GM19395 (cell line): ENCODE data around the gene ALX4.

Source experiments
- ATAC-seq: cut with Tn5 transposase; IDR thresholded peaks from one replicate; pipeline ENCODE4 v1.9.1; 2021; ENCODE audit warnings: mild to moderate bottlenecking, moderate library complexity; ENCODE audit not compliant: unreplicated experiment

Gene ALX4

DNA sequence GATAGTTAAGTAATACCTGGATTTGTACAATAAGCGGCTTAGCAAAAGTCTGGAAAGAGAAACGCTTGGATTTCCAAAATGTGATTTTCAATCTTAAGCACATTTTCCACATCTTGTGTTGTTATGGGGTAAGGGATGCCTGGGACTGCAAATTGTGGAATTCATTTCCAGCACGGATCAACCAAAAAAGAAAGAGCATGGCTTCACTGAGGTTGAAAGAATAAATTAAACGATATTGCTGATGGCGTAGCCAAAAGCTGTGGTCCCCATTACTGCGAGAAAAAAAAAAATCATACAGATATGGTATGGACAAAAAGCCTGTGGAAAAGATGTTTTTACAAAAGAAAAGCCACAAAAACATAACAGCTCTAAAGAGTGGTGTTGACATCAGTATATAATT lies 26.0 kb upstream of the ALX4 start:
- no peak for ATAC-seq

- ATAC-seq = no peak
Measured at GRCh38 chr11:44335052-44335760, 25.3 kb upstream of the ALX4 start.

DNA sequence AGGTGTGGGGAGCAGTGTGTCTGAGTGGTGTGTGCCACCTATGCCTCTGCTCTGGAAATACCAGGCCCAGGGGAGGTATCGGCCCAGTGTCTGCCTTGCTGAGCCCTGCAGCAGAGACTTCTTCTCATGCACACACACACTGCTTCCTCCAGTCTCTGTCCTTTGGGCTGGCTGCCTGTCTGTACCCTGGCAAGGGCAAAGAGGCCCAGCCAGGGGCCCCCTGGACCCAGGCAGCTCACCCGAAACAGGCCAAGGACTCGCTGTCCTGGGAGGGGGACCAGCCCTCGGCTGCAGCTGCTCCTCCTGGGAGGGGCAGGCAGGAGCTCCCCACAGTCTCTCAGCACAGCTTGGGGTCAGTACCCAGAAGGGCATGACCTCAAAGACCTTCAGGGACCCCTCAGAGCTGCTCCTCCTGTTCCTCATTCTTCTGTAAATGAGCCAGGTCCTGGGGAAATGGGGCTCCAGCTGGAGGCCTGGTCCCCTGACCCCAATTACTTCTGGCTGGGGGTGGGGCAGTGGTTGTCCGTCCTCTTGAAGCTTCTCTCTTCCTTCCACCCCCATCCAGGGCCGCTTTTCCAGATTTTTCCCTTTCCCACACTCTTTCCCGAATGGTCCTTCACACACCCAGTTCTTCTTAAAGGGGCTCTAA lies 24.5 kb upstream of the ALX4 start:
- no peak for ATAC-seq

GRCh38 chr11:44333271-44334218 lies 23.6 kb upstream of the ALX4 start:
- no peak for ATAC-seq

DNA sequence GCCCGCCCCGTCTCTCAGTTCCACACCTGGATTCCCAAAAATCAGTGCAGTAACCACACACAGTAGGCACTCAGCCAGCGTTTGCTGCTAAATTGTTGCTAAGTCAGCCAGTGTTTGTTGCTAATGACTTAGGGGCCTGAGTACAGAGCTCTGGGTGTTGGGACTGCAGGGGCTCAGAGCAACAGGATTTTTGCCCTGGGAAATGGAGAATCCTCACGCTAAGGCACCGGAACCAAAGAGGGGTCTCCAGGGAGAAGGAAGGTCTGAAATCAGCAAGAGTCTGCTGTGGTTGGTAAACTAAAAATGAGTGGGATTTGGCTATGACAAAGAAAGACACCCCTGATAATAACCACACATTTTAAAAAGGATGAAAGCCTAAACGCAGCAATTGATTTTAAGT lies 22.7 kb upstream of the ALX4 start:
- ATAC-seq = no peak

- ATAC-seq = no peak
Measured at GRCh38 chr11:44329472-44330230, 19.7 kb upstream of the ALX4 start.

- no peak for ATAC-seq
Measured at GRCh38 chr11:44328138-44328660, 18.3 kb upstream of the ALX4 start.

DNA sequence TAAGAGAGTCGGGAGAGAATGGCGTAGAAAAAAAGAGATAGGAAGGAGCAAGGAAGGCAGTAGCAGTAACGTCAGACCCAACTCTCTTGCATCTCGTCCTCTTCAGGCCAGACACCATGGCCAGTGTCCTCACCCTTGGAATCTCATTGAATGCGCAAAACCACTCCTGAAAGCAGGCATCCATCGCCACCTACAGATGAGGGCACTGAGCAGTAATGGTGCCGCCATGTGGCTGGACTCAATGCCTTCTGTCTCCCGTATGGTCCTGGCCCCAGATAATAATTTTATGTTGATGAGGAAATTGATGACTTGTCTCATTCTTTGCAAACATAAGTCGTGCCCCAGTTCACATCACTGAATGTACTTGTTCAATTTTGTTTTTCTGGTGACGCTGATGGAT lies 17.8 kb upstream of the ALX4 start:
- no peak for ATAC-seq

DNA sequence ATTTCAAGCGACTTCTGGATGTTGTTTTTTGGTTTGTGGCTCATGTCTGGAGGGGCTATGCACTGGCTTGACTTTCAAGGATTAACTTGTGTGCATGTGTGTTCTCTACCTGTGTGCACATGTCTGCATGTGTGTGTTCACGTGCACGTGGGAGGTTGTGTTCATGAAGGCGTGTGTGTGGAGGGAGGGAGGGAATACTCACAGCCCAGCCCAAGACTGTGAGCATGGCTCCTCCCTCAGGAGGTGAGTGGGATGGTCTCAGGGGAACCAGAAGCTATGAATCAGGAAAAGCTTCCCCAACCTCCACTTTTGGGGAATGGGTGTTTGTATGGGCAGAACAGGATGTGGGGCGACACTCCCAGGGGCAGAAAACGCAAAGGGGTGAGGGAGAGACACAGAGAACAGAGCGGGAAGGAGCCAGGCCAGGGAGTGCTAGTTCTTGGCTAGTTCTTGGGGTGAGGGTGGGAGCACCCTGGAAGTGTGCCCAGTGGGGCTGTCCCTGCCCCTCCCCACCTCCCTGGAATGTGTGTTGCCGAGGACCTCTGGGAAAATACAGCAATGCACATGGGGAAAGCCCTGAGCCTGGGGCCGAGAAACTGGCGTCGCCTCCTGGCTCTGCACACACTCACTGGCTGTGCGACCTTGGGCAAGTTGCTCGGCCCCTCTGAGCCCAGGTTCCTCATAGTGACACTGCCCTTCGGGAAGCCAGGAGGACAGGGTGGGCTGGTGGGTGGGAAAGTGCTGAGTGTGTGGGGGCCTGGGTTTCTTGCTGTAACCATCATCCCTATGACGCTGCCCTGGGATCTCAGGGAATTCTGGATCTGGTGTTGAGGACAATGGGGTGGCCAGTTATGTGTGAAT lies 16.9 kb upstream of the ALX4 start:
- ATAC-seq = no peak

- no peak for ATAC-seq
Measured at GRCh38 chr11:44325698-44326097, 15.8 kb upstream of the ALX4 start.

DNA sequence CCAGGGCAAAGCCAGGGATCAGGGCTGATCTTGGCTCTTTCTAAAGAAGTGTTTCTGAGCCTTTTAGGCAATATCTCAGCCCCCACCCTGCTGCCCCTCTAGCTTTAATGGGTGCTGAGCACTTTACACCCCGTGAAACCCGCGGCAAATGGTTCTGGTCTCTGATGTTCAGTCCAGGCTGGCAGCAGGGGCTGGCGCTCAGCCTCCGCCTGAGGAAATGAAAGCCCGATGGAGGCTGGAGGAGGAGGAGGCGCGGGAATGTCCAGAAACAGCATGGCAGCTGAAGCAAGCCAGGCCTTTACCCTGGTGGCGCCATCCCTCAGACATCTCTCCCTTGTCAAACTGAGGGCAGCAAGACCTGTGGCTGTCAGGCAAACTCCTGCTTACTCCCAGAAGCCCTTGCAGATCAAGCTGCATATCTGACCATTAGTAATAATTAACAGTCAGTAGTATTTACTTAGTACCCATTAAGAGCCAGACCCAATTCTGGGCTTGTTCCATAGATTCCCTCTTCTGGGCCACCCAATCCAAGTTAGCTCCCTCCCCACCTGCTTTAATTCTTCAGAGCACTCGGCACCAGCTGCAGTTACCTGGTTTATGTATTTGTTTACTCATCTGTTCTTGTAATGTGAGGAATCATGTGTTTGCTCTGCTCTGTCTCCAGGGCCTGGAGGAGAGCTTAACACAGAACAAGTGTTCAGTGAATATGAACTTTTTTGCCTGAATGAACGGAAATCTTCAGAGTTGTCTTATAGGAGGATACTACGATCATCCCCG lies 15.0 kb upstream of the ALX4 start:
- no peak for ATAC-seq

GRCh38 chr11:44324222-44324621 lies 14.3 kb upstream of the ALX4 start:
- ATAC-seq = no peak

DNA sequence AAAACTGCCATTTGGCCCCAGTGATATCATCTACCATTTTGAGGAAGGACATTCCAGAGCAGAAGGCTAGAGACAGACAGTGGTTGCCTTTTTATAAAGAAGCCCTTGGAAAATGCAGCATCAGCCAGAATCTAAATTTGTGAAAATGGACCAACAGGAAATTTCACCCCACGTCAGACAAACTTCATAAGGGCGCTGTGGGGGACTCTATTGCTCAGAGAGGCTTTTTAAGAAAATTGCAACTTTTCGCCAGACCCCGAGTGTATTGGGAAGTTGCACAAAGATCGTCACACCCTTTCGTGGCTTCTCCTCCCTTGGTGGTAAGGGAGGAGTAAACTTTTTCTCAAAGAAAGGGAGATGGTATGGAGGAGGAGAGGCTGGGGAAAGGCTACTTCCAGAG lies 12.3 kb upstream of the ALX4 start:
- no peak for ATAC-seq

GRCh38 chr11:44321059-44321458 lies 11.1 kb upstream of the ALX4 start:
- no peak for ATAC-seq

DNA sequence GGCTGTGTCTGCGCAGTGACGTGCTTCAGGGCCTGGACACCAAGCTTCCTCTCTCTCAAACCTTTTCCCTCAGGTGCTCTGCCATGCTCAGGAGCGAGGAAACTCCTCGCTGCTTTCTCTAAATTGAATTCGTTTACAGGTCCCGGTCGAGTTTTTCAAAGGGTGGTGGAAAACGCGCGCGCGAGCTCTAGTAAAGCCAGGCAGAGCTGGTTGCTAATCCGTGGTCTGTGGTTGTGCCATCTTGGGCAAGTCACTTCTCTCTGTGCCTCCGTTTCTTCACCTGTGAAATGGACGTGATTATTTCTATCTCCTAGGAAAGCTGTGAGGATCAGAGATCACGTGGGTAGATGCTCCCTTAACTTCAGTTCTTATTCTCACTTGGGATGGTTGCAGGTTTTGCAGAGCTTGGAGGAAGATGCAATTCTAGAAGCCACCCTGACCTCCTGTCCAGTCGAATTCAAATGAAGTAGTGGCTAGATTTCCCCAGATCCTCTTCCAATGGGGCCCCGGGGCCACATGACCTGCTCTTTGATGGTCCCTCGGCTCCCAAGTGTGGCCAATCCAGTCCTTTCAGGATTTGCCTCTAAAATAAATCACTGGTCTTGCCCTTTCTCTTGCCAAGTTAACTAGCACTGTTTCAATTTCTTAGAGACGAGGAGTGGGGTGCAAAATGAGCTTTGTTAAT lies 10.5 kb upstream of the ALX4 start:
- ATAC-seq = no peak

GRCh38 chr11:44319552-44320288 lies 9.8 kb upstream of the ALX4 start:
- no peak for ATAC-seq

DNA sequence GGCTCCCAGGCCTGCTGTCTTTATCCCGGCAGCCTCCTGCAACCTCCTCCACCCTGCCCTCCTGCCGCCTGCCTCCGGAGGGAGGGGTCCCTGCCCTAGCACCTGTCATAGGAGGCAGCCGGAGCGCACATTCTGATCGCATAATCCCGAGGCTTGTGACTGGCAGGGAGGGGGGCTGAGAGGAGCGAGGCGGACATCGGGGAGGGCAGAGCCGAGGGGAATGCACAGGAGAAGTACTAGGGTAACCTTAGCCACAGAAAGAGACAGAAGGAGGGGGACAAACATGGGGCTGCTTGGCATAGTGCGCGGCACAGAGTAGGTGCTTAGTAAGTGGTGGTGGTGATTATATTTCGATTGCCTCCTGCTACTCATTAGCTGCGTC lies 9.2 kb upstream of the ALX4 start:
- ATAC-seq = no peak

- no peak for ATAC-seq
Measured at GRCh38 chr11:44318369-44318768, 8.4 kb upstream of the ALX4 start.
